ENCODE measurements around the gene GRIN2A.

DNA sequence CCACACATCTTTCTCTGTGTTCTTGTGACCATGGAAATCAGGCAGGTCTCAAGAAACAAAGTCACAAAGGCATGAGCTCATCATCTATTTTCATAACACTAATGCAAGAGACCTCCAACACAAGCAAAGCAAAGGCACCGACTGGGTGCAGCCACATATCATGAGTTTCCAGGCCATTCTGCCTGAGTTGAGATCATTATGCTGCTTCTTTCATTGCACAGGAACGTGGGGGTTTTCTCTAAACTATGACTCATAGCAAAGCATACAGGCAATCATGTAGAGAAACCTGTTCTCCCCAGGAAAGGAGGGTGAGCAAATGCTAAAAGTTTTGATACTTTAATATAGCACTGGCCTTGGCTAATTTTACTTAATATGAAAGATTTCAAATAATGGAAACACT is 60.7 kb downstream of the GRIN2A start:
- no peak for TF ChIP-seq EP300 (IDR thresholded peaks at IDR 0.05)
- TF ChIP-seq, protein P1, sequence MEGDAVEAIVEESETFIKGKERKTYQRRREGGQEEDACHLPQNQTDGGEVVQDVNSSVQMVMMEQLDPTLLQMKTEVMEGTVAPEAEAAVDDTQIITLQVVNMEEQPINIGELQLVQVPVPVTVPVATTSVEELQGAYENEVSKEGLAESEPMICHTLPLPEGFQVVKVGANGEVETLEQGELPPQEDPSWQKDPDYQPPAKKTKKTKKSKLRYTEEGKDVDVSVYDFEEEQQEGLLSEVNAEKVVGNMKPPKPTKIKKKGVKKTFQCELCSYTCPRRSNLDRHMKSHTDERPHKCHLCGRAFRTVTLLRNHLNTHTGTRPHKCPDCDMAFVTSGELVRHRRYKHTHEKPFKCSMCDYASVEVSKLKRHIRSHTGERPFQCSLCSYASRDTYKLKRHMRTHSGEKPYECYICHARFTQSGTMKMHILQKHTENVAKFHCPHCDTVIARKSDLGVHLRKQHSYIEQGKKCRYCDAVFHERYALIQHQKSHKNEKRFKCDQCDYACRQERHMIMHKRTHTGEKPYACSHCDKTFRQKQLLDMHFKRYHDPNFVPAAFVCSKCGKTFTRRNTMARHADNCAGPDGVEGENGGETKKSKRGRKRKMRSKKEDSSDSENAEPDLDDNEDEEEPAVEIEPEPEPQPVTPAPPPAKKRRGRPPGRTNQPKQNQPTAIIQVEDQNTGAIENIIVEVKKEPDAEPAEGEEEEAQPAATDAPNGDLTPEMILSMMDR (IDR thresholded peaks at IDR 0.05) = no peak
- no peak for TF ChIP-seq POLR2A (IDR thresholded peaks at IDR 0.05; ENCODE audit: low read depth)
- TF ChIP-seq POLR2AphosphoS5 (IDR thresholded peaks at IDR 0.05) = no peak
